Nucleus accumbens (tissue), 56 donors: ENCODE measurements around the gene AK5.
A peak's percentile ranks its signal among the peaks of the same experiment; 100 is the strongest.

Experiments
- DNase-seq, 56 donors: peaks; one replicate each; lab custom pipeline; 2025; lab: John Stamatoyannopoulos, UW

AK5 gene

GRCh38 chr1:77533660-77534305 lies 252.0 kb downstream of the AK5 start:
- DNase-seq: peak in 49 of 56 donors; percentile 6 to 83 (median 48)

- DNase-seq: no peak
These were observed 252.6 kb downstream of the AK5 start for GRCh38 chr1:77534456-77534855.

DNA sequence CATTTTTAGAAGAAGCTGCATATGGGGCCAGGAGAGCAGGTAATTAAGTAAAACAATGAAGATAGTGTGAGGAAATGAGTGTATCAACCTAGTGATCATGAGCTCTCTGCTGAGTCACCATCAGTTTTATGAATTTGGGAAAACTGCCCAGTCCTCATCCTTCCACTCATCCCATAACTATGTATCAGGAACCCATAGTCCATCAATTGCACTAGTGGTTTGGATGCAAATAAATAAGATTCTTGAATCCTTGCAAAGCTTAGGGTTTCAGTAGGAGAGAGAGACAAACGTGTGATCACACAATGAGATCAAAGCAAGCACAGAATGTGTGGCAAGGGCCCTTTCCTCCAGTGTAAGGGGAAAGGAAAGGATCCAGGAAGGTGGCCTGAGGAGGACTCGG lies 255.0 kb downstream of the AK5 start:
- peak in 1 of 56 donors; percentile 5 for DNase-seq

GRCh38 chr1:77538956-77539518 lies 257.2 kb downstream of the AK5 start:
- DNase-seq: peak in 2 of 56 donors; percentile 7 to 20

DNA sequence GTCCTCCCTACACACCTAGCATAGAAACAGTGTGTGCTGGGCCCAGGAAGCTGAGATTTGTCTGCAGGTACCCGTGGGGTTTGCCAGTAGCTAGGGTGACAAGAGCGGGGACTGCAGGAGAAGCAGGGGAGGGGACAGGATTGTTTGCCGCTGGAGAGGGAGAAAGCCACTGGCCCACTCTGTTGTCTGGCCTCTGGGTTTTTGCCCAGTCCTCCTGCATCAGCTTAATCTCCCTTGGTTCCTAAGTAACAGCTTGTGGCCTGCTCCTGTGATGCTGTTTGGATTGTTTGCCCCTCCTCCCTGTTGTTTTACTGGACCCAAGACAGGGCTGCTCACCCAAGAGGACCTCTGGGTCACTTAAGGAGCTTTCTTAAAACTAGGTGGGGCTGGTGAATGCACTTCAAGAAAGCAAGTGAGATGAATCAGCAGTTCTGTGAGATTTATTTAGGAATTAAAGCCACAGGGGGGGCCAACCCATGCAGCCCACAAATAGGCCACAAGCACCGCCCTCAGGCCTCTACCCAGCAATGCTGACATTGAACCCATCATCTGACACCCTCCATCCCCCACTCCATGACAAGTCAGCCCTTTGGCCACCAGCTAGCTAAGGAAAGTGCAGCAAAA lies 257.8 kb downstream of the AK5 start:
- peak in 3 of 56 donors; percentile 7 to 12 (median 9) for DNase-seq

DNA sequence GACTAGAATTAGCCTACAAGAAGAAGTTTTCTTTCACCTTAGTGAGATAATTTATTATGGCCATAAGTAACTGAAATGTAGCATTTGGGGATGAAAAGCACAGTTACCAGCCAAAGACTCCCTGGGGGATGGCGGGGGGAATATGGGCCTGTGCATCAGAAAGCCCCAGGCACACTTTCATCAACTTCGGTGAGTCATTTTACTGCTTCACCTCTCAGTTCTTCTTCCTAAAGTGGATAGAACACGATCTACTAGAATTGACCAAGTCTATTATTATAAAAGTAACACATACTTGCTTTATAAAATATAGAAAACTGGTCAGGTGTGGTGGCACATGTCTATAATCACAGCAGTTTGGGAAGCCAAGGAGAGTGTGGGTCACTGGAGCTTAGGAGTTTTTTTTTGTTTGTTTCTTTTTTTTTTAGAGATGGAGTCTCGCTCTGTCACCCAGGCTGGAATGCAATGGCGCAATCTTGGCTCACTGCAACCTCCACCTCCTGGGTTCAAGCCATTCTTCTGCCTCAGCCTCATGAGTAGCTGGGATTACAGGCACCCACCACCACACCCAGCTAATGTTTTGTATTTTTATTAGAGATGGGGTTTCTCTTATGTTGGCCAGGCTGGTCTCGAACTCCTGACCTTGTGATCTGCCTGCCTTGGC lies 258.8 kb downstream of the AK5 start:
- DNase-seq: no peak

DNA sequence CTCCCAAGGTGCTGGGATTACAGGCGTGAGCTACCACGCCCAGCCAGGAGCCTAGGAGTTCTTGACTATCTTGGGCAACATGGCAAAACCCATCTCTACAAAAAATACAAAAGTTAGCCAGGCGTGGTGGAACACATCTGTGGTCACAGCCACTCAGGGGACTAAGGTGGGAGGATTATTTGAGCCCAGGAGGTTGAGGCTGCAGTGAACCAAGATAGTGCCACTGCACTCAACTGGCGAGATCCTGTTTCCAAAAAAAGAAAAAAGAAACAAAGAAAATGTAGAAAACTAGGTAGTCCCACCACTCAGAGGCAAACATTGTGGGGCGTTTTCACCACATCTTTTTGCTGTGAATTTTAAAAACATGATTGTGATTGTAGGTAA lies 259.3 kb downstream of the AK5 start:
- no peak for DNase-seq

- DNase-seq: no peak
These were observed 261.1 kb downstream of the AK5 start for GRCh38 chr1:77542813-77543420.

- no peak for DNase-seq
These were observed 262.1 kb downstream of the AK5 start for GRCh38 chr1:77543822-77544448.

DNA sequence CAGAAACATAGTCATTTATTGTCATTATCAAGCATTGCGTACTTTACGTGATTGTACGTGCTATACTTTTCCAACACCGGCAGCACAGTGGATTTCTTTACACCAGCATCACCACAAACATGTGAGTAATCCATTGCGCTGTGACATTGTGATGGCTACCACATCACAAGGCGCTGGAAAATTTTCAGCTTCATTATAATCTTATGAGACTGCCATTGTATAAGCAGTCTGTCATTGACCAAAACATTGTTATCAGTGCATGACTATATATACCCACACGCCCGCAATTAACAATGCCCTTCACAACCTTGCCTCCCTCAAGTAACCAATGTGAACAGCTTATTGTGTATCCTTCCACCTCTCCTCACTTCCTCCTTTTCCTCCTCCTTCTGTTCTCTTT lies 263.0 kb downstream of the AK5 start:
- peak in 1 of 56 donors; percentile 12 for DNase-seq

DNA sequence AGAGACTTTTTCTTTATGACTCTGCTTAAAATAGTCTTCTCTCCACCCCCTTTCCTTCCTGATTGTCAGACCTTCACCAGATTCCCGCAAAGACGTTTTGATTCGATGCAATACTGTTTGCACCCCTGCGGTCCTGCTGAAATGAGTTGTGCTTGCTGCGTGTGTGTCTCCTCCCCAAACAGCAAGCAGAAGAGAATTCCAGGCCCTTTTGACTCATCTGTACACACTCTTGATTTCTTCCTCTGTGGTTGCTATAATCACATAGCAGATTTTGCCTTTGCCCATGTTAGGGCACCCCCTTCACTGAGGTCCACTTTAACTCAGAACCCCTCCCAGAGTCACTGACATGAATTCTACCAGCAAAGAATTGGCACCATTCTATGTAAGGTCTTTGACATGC lies 264.2 kb downstream of the AK5 start:
- DNase-seq: no peak

DNA sequence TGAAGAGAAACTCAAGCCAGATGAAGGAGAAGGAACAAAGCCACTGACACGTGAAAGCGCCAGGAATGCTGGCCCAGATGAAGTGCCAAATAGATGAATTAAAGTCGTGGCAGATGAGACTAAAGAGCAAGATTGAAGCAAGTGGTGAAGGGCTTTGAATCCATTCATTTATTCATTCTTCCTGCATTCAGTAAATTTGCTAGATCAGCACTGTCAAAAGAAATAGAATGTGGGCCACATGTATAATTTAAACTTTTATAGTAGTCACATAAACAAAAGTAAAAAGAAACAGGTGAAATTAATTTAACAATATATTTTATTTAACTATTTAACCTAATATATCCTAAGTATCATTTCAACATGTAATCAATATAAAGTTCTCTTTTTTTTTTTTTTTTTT lies 265.1 kb downstream of the AK5 start:
- no peak for DNase-seq

DNA sequence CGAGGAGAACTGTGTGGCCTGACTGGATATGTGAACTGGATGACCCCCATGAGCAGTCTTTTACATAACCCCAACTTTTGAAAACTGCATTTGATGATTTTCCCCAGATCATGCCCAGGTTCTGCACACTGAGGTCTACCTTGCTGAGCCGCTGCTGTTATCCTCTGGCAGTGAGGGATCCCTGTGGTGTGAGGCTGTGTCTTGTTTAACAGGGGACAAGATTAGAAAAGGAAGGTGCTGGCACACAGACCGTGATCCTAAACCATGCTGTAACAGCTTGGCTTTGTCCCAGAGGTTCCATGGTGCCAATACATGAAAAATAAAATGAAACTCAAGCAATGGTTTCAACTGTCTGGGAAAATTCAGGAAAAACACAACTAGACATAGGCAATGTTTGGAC lies 266.5 kb downstream of the AK5 start:
- DNase-seq: no peak

DNA sequence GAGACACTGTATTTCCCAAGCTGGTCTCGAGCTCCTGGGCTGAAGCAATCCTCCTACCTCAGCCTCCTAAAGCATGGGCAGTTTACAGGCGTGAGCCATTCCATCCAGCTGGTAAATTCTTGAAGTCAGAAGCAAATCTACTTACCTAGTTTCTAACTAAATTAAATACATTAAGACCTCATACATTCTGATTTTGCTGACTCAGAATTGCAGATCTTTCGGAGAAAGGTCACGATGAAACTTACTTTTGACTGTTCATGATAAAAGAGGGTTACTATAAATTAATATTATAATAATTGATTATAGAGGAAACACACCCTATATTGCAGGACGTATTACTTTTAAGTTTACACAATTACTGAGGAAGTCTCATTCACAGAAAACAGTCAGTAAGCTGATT lies 268.3 kb downstream of the AK5 start:
- no peak for DNase-seq

DNA sequence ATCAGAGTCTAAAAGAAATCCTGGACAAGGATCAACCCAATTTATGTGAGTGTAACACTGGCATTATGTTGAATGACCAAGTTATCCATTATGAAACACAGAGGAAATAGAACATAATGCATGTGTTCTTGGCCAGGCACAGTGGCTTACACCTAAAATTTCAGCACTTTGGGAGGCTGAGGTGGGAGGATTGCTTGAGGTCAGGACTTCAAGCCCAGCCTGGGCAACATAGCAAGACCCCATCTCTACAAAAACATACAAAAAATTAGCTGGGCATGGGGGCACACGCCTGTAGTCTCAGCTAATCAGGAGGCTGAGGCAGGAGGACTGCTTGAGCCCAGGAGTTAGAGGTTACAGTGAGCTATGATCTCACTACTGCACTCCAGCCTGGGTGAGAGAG lies 270.8 kb downstream of the AK5 start:
- no peak for DNase-seq

DNA sequence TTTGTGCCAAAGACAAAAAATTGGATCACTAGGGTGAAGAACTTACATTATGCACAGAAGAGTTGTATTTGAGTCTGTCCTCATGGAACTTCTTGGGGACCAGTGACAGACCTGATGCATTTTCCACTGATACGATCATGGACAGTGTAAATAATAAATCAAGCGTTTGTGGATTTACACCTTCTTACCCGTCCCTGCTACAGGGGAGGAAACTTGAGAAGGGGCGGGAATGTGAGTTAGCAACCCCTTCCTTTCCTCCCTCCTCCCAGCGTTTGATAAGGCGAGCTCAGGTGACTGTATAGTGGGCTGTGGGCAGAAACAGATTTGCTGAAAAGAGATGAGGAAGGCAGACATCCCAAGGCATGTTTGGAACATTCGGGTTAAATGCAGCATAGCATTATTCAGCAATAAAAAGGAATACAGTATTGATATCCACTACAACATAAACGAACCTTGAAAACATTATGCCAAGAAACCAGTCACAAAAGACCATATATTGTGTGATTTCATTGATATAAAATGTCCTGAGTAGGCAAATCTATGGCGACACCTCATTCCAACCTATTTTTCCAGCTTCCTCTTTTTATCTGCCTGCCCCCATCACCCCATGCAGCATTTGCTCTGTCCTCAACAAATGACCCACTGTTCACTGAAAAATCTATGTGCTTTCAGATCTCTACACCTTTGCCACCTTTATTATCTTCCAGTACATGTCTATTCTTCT lies 271.9 kb downstream of the AK5 start:
- no peak for DNase-seq

- DNase-seq: no peak
These were observed 274.2 kb downstream of the AK5 start for GRCh38 chr1:77556045-77556444.

- no peak for DNase-seq
These were observed 275.2 kb downstream of the AK5 start for GRCh38 chr1:77557053-77557452.

DNA sequence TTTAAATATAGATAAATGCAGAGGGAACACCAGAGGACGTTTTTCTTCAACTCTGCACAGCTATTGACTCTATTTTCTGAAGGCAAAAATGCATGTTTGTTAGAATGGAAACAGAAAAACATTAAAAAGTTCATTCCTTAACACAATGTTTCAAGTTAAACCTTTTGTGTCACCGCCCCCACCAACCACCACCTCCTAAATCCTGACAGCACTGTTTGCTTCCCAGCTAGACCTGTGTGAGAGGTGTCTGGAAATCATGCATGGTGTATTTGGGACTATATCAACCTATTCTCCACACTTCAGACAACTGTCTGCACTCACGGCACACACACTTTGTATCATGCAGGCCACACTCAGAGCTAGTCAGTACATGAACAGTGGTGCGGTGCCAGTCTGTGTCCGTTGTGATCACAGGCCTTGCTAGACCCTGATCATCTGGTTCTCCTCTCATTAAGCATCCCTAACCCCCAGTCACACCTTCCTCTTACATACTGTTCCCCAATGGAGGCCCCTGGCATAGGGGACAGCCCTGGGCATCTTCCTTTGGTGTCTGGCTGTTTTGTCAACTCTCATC lies 276.9 kb downstream of the AK5 start:
- DNase-seq: peak in 3 of 56 donors; percentile 11 to 18 (median 16)

DNA sequence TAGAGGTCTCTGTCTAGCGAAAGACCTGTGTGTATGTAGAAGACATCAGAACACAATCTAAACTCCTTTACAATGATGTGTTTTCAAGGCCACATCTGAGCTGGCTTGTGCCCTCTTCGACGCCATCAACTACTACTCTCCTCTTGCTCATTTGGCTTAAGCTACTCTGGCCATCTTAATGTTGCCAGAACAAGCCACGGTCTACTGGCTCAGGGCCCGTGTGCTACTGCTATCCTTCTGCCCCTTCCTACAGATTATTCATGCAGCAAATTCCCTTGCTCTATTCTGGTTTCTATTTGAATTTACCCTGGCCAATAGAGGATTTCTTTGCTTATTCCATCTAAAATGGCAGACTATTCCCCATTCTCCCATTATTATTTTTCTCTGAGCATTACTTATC lies 278.9 kb downstream of the AK5 start:
- DNase-seq: no peak
